Sigmoid colon (tissue), 7 donors: ENCODE measurements around the gene ACP7. TPM values are rescaled to one million over a fixed set of nuclear protein-coding genes. Genes with fewer than 3 reads are reported as not detected.

Experiments
- DNase-seq: peaks from one replicate; pipeline ENCODE4 v3.0.0-alpha.2; 2019
- H3K27ac ChIP-seq, 4 donors: fragments of 200-600 bp; sonication (generic); one replicate each; pipeline ENCODE4 v1.5.1; 2016 to 2019; ENCODE audit warnings: mild to moderate bottlenecking in 1 of 4
- H3K27me3 ChIP-seq, 3 donors: fragments of 200-600 bp; sonication (generic); one replicate each; pipeline ENCODE4 v1.5.1; 2019; ENCODE audit warnings: mild to moderate bottlenecking in 1 of 3
- H3K36me3 ChIP-seq, 4 donors: fragments of 200-600 bp; sonication (generic); one replicate each; pipeline ENCODE4 v1.5.1; 2016 to 2019
- H3K4me1 ChIP-seq, 4 donors: fragments of 200-600 bp; sonication (generic); one replicate each; pipeline ENCODE4 v1.5.1; 2017 to 2019
- H3K4me3 ChIP-seq, 4 donors: fragments of 200-600 bp; sonication (generic); one replicate each; pipeline ENCODE4 v1.5.1; 2017 to 2019; ENCODE audit warnings: mild to moderate bottlenecking in 2 of 4, moderate library complexity in 1 of 4
- H3K9me3 ChIP-seq, 4 donors: fragments of 200-600 bp in 3 of 4; sonication (generic) in 3 of 4; one replicate each; pipeline versions ENCODE4 v1.5.1 to v1.6.1; 2013 to 2019
- EP300 ChIP-seq, 4 donors: sonication (generic); formaldehyde crosslinking; IDR thresholded peaks; one replicate each; pipeline ENCODE4 v1.6.1; 2017; ENCODE audit warnings: antibody characterized with exemption in 4 of 4
- POLR2A ChIP-seq, 2 donors: fragments of 450-650 bp; IDR thresholded peaks; one replicate each; pipeline ENCODE4 v1.6.1; 2016; ENCODE audit warnings: antibody characterized with exemption in 2 of 2, mild to moderate bottlenecking in 2 of 2, moderate library complexity in 2 of 2
- POLR2AphosphoS5 ChIP-seq, 4 donors: sonication (generic); formaldehyde crosslinking; IDR thresholded peaks; one replicate each; pipeline ENCODE4 v1.6.1; 2017; ENCODE audit warnings: antibody characterized with exemption in 4 of 4
- WGBS, 2 donors: extraction: QIAGEN DNeasy Blood & Tissue Kit; methylation state at CpG; one replicate each; pipeline ENCODE4 v1.1.7; 2013; 5-methylcytosine and 5-hydroxymethylcytosine counted together
- intact Hi-C: fragments of 100-400 bp; cut with DNase I; formaldehyde crosslinking; loops from one replicate; pipeline ENCODE4 v1.15.1; 2023
- polyA plus RNA-seq, 3 donors: library from polyadenylated mRNA; stranded (reverse); fragments of 200-250 nt; gene quantifications; one replicate each; pipeline ENCODE4 v1.2.3, GENCODE V29; 2013
- total RNA-seq, 4 donors: library from RNA; depleted of rRNA; stranded (reverse); fragments of >200 nt; gene quantifications; one replicate each; pipeline ENCODE4 v1.1.0, GENCODE V29; 2016
- TF ChIP-seq, protein P1 (sequence below), 4 experiments: fragments of 450-650 bp in 3 of 4; fragments of 200-600 bp in 1 of 4; IDR thresholded peaks; one replicate each; pipeline ENCODE4 v1.5.1; 2016 to 2019; ENCODE audit warnings: antibody characterized with exemption in 4 of 4, mild to moderate bottlenecking in 3 of 4, moderate library complexity in 2 of 4
- donor health status: healthy with polysubstance abuse.
- donor health status: Bipolar disorder and iron deficiency.
- donor health status: healthy.

Gene ACP7
- total and polyA plus RNA-seq, 7 donors, result not detected

DNA sequence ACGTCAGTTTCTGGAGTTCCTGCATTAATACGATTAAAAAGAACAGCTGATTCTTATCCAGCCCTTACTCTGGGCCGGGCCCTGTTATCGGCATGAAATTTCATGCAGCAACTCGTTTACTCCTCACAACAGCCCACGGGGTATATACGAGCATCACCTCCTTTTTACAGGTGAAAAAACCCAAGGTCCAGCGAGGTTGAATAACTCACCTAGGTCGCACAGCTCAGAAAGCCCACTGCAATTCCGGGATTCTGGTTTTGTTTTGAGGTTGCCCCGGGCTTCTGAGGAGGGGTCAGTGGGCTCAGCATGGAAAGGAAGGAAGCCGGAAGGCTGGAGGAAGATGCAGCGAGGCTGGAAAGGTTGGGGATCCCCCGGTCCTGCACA, 577 bp upstream of the ACP7 start:
- no peaks in the 10 kb centered on the region for H3K36me3 ChIP-seq
- TF ChIP-seq POLR2AphosphoS5 (IDR thresholded peaks at IDR 0.05) (no peak), EP300 (IDR thresholded peaks at IDR 0.05) (no peak), POLR2A (IDR thresholded peaks at IDR 0.05) (no peak)
- TF ChIP-seq, protein P1, sequence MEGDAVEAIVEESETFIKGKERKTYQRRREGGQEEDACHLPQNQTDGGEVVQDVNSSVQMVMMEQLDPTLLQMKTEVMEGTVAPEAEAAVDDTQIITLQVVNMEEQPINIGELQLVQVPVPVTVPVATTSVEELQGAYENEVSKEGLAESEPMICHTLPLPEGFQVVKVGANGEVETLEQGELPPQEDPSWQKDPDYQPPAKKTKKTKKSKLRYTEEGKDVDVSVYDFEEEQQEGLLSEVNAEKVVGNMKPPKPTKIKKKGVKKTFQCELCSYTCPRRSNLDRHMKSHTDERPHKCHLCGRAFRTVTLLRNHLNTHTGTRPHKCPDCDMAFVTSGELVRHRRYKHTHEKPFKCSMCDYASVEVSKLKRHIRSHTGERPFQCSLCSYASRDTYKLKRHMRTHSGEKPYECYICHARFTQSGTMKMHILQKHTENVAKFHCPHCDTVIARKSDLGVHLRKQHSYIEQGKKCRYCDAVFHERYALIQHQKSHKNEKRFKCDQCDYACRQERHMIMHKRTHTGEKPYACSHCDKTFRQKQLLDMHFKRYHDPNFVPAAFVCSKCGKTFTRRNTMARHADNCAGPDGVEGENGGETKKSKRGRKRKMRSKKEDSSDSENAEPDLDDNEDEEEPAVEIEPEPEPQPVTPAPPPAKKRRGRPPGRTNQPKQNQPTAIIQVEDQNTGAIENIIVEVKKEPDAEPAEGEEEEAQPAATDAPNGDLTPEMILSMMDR (IDR thresholded peaks at IDR 0.05), result no peak
- no peak overlapping the region for H3K4me3 ChIP-seq
- DNase-seq, result no peak
- H3K4me1 ChIP-seq, result peaks cover 0 to 13% (median 6%) of the 10 kb centered on the region in 4 donors
- 2 to 3% methylated on average over 14 of the region's 14 CpGs for WGBS, 2 donors
- no peak overlapping the region for H3K27ac ChIP-seq
- H3K9me3 ChIP-seq, result no peaks in the 10 kb centered on the region
- intact Hi-C loops, result no loop called here
- H3K27me3 ChIP-seq, result peaks cover 11 to 71% (median 47%) of the 10 kb centered on the region in 3 donors

DNA sequence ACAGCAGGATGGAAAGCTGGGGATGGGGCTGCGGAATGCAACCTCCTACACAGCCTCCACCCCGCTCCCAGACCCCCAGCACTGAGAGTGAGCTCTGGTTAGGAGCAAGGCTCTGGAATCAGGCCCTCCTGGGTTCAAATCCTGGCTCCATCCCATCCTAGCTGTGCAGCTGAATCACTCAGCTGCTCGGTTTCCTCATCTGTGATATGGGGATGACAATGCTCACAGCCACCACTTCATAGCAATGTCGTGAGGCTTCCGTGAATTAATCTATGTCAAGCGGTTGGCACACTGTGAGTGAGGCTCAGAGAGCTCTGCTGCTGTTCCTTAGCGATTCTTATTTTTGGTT, 538 bp downstream of the ACP7 start:
- TF ChIP-seq POLR2A (IDR thresholded peaks at IDR 0.05) (no peak), EP300 (IDR thresholded peaks at IDR 0.05) (no peak), POLR2AphosphoS5 (IDR thresholded peaks at IDR 0.05) (no peak)
- TF ChIP-seq, protein P1 (IDR thresholded peaks at IDR 0.05), result no peak

DNA sequence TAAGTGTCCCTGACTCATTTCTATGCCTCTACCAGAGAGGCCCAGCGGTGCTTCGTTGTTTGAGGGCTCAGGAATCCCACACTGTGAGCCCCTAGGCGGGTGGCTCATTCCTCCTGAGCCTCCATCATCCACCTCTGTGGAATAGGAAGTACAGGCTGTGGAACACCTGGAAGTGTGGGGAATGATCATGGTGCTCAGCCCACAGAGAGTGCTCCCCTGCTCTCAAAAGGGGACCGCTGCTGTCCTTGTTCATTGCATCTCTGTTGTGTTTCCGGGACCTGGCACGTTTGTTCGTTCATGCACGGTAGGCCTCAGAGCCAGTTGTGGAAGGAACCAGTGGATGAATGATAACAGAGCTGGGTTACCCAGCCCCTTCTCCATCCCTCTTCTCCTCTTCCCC, 1.2 kb downstream of the ACP7 start:
- no peak for DNase-seq
- no peak for TF ChIP-seq POLR2AphosphoS5 (IDR thresholded peaks at IDR 0.05)
- TF ChIP-seq POLR2A (IDR thresholded peaks at IDR 0.05), result no peak
- TF ChIP-seq, protein P1 (IDR thresholded peaks at IDR 0.05), result no peak
- no peak for TF ChIP-seq EP300 (IDR thresholded peaks at IDR 0.05)
- no peak overlapping the region for H3K27ac ChIP-seq
- H3K4me1 ChIP-seq, result peaks cover 0 to 13% (median 6%) of the 10 kb centered on the region in 4 donors
- intact Hi-C loops, result no loop called here
- WGBS, 2 donors, result 76 to 87% methylated on average over 8 of the region's 8 CpGs
- H3K4me3 ChIP-seq, result no peak overlapping the region
- H3K36me3 ChIP-seq, result no peaks in the 10 kb centered on the region
- H3K27me3 ChIP-seq, result peaks cover 11 to 78% (median 47%) of the 10 kb centered on the region in 3 donors
- H3K9me3 ChIP-seq, result no peaks in the 10 kb centered on the region

More for the DNA sequence above, 538 bp downstream of the ACP7 start:
- H3K27ac ChIP-seq, result no peak overlapping the region
- H3K36me3 ChIP-seq, result no peaks in the 10 kb centered on the region
- 47 to 66% methylated on average over 7 of the region's 7 CpGs for WGBS, 2 donors
- DNase-seq, result no peak
- peaks cover 0 to 13% (median 6%) of the 10 kb centered on the region in 4 donors for H3K4me1 ChIP-seq
- no peak overlapping the region for H3K4me3 ChIP-seq
- H3K9me3 ChIP-seq, result no peaks in the 10 kb centered on the region
- peaks cover 11 to 77% (median 47%) of the 10 kb centered on the region in 3 donors for H3K27me3 ChIP-seq
- intact Hi-C loops, result no loop called here

DNA sequence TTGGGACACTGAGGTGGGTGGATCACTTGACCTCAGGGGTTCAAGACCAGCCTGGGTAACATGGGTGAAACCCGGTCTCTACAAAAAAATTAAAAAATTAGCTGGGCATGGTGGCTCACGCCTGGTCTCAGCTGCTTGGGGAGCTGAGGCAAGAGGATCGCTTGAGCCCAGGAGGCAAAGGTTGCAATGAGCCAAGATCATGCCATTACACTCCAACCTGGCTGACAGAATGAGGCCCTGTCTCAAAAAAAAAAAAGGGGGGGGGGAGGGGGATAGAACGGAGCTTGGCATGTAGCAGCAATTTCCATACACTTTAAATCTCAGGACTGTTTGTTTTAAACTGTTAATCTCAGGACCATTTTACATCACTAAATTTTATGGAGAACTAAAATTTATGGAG, 2.2 kb downstream of the ACP7 start:
- TF ChIP-seq, protein P1 (IDR thresholded peaks at IDR 0.05), result no peak
- TF ChIP-seq POLR2AphosphoS5 (IDR thresholded peaks at IDR 0.05) (no peak), EP300 (IDR thresholded peaks at IDR 0.05) (no peak), POLR2A (IDR thresholded peaks at IDR 0.05) (no peak)
- peaks cover 0 to 13% (median 6%) of the 10 kb centered on the region in 4 donors for H3K4me1 ChIP-seq
- intact Hi-C loops, result no loop called here
- 54 to 74% methylated on average over 4 of the region's 4 CpGs for WGBS, 2 donors
- H3K4me3 ChIP-seq, result no peak overlapping the region
- no peak for DNase-seq
- no peak overlapping the region for H3K27ac ChIP-seq
- no peaks in the 10 kb centered on the region for H3K9me3 ChIP-seq
- peaks cover 11 to 69% (median 41%) of the 10 kb centered on the region in 3 donors for H3K27me3 ChIP-seq
- no peaks in the 10 kb centered on the region for H3K36me3 ChIP-seq
